AG04450 (cell line): ENCODE data around the gene FRMD4A. TPM values are rescaled to one million over a fixed set of nuclear protein-coding genes. Genes with fewer than 3 reads are reported as not detected.

Experiments
- CTCF ChIA-PET: fragments of 300-600, 350-600 bp; formaldehyde crosslinking; extraction: SDS; loops from one replicate; lab custom pipeline; 2022; ENCODE audit warnings: antibody characterized with exemption, inconsistent platforms; lab: Charles Lee
- POLR2A ChIA-PET: fragments of 350-600 bp; formaldehyde crosslinking; extraction: SDS; loops from one replicate; lab custom pipeline; 2021; ENCODE audit warnings: antibody characterized with exemption, inconsistent platforms; lab: Yijun Ruan, JAX
- DNase-seq: peaks from one replicate; pipeline ENCODE4 v3.0.0-alpha.2; 2011; ENCODE audit warnings: low read depth, low spot score
- H3K27ac ChIP-seq: one replicate; pipeline ENCODE4 v1.5.1; 2012; ENCODE audit warnings: low read depth, low read length, control low read depth
- H3K27me3 ChIP-seq: one replicate; pipeline ENCODE4 v1.6.0; 2012; ENCODE audit warnings: low read length; ENCODE audit not compliant: control insufficient read depth, insufficient read depth
- H3K4me3 ChIP-seq: 2 replicates; pipeline ENCODE4 v1.5.1; 2011; ENCODE audit warnings: mild to moderate bottlenecking, low read depth, low read length, control low read depth
- H3K9me3 ChIP-seq: 2 replicates; pipeline ENCODE4 v1.5.1; 2012; ENCODE audit warnings: low read length; ENCODE audit not compliant: control insufficient read depth, insufficient read depth
- CTCF ChIP-seq: IDR thresholded peaks from 2 replicates; pipeline ENCODE4 v1.5.1; 2011; ENCODE audit warnings: low read depth, low read length, control low read depth, inconsistent platforms
- polyA plus RNA-seq: library from polyadenylated mRNA; depleted of rRNA; stranded (reverse); fragments of >200 nt; gene quantifications from 2 replicates; pipeline ENCODE4 v1.2.3, GENCODE V29; 2011

The FRMD4A gene
- polyA plus RNA-seq, 1 experiment = 45.7 TPM

GRCh38 chr10:14020037-14020664 is 310.6 kb downstream of the FRMD4A start:
- ChIA-PET CTCF (no interaction called here), POLR2A (no interaction called here)
- DNase-seq = no peak
- no peak overlapping the region for H3K4me3 ChIP-seq
- no peaks in the 10 kb centered on the region for H3K27me3 ChIP-seq
- H3K27ac ChIP-seq = no peak overlapping the region
- no peaks in the 10 kb centered on the region for H3K9me3 ChIP-seq
- no peak for TF ChIP-seq CTCF

GRCh38 chr10:14017467-14017866 is 313.3 kb downstream of the FRMD4A start:
- no peak for DNase-seq
- no peak overlapping the region for H3K27ac ChIP-seq
- CTCF ChIA-PET = no interaction called here
- POLR2A ChIA-PET = interaction anchor here (0.6 kb wide), 1 partner anchor 131 kb away, joined by 7 read pairs; no protein-coding TSS in a partner anchor
- H3K27me3 ChIP-seq = no peaks in the 10 kb centered on the region
- TF ChIP-seq CTCF = no peak
- H3K9me3 ChIP-seq = no peaks in the 10 kb centered on the region
- H3K4me3 ChIP-seq = no peak overlapping the region

GRCh38 chr10:14016931-14017333 is 313.8 kb downstream of the FRMD4A start:
- H3K4me3 ChIP-seq = no peak overlapping the region
- ChIA-PET POLR2A (no interaction called here), CTCF (no interaction called here)
- no peaks in the 10 kb centered on the region for H3K9me3 ChIP-seq
- DNase-seq = no peak
- H3K27ac ChIP-seq = no peak overlapping the region
- TF ChIP-seq CTCF = no peak
- H3K27me3 ChIP-seq = no peaks in the 10 kb centered on the region

- CTCF ChIA-PET = no interaction called here
- H3K4me3 ChIP-seq = no peak overlapping the region
Measured at GRCh38 chr10:14016011-14016536, 314.6 kb downstream of the FRMD4A start.

More at GRCh38 chr10:14016011-14016536, 314.6 kb downstream of the FRMD4A start:
- POLR2A ChIA-PET = no interaction called here
- Histone ChIP-seq H3K27me3 (no peaks in the 10 kb centered on the region), H3K9me3 (no peaks in the 10 kb centered on the region), H3K27ac (no peak overlapping the region)
- DNase-seq = no peak
- no peak for TF ChIP-seq CTCF
